ENCODE data around the gene SLCO2B1. TPM values are rescaled to one million over a fixed set of nuclear protein-coding genes. Genes with fewer than 3 reads are reported as not detected.

The SLCO2B1 gene
- total RNA-seq, 1 donor from 2014 or later = 2.6 TPM

DNA sequence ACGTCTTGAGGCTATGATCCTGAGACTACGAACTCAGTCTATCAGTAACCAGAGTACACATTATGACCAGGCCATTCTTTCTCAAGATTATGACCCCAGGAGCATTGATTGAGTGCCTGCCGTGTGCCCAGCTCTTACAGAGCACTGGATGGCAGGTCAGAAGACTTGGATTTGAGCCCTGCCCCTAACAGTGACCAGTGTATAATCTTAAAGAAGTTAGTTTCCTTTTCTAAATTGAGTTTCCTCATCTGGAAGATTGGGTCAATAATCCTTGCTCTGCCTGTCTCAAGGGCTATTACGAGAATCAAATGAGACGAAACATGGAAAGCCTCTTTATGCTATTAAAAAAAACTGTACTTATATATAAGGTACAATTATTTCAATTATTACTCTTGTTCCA lies 38.2 kb downstream of the SLCO2B1 start:
- H3K4me2 ChIP-seq (ENCODE audit: low read length) = no peak overlapping the region
- DNase-seq (ENCODE audit: low read depth) (no peak), FAIRE-seq (no peak)
- TF ChIP-seq EZH2 (IDR thresholded peaks at IDR 0.05; ENCODE audit: insufficient read depth, low read length) (no peak), CTCF (IDR thresholded peaks at IDR 0.05; ENCODE audit: insufficient read depth, low read depth, low read length) (no peak)
- H3K9me3 Mint-ChIP-seq (ENCODE audit: unreplicated experiment) = no peaks in the 10 kb centered on the region
- H3K9ac ChIP-seq (ENCODE audit: low read length) = no peak overlapping the region
- no peaks in the 10 kb centered on the region for H3K9me3 ChIP-seq (ENCODE audit: insufficient read depth, low read depth, low read length)
- peaks cover 5% of the 10 kb centered on the region for H3K4me1 Mint-ChIP-seq (ENCODE audit: low read depth, unreplicated experiment)
- no peaks in the 10 kb centered on the region for H3K79me2 ChIP-seq (ENCODE audit: insufficient read depth, low read length)
- H4K20me1 ChIP-seq (ENCODE audit: insufficient read depth, low read length) = no peaks in the 10 kb centered on the region
- H3K27me3 ChIP-seq (ENCODE audit: insufficient read depth, low read length) = peaks cover 6% of the 10 kb centered on the region
- H3K36me3 Mint-ChIP-seq (ENCODE audit: low read depth, unreplicated experiment) = peaks cover 2% of the 10 kb centered on the region
- H3K27ac ChIP-seq (ENCODE audit: low read depth, low read length) = no peak overlapping the region
- H2AFZ ChIP-seq (ENCODE audit: low read depth, low read length) = no peak overlapping the region
- no peak overlapping the region for H3K4me3 ChIP-seq (ENCODE audit: insufficient read depth, low read depth, low read length)
- H3K27ac Mint-ChIP-seq (ENCODE audit: unreplicated experiment) = no peak overlapping the region
- H3K4me1 ChIP-seq (ENCODE audit: insufficient read depth, low read length) = no peaks in the 10 kb centered on the region
- H3K36me3 ChIP-seq (ENCODE audit: insufficient read depth, low read length) = no peaks in the 10 kb centered on the region
- H3K27me3 Mint-ChIP-seq (ENCODE audit: low read depth, unreplicated experiment) = peaks cover 26% of the 10 kb centered on the region
- no peak overlapping the region for H3K4me3 Mint-ChIP-seq (ENCODE audit: unreplicated experiment)

DNA sequence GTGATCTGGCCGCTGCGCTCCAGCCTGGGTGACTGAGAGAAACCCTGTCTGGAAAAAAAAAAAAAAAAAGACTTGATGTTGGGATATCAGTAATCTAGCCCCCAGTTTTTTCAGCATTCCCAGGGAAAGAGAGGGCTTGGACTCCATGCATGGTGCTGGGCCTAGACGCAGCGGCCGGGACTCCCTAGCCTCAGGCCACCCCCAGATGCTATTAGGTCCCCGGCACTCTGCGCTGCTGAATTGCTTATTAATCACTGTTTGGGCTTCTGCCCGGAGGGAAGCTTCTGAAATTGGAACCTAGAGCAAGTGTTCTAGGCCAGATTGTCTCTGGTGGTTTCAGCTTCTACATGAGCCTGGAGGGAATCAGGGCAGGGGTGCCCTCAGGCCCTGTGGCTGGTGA lies 39.0 kb downstream of the SLCO2B1 start:
- H3K4me1 Mint-ChIP-seq (ENCODE audit: low read depth, unreplicated experiment) = peaks cover 1% of the 10 kb centered on the region

More for the DNA sequence above, 39.0 kb downstream of the SLCO2B1 start:
- no peak overlapping the region for H3K27ac Mint-ChIP-seq (ENCODE audit: unreplicated experiment)
- Histone ChIP-seq H3K79me2 (ENCODE audit: insufficient read depth, low read length) (no peaks in the 10 kb centered on the region), H3K4me1 (ENCODE audit: insufficient read depth, low read length) (no peaks in the 10 kb centered on the region), H3K9me3 (ENCODE audit: insufficient read depth, low read depth, low read length) (no peaks in the 10 kb centered on the region), H3K4me3 (ENCODE audit: insufficient read depth, low read depth, low read length) (no peak overlapping the region), H3K27me3 (ENCODE audit: insufficient read depth, low read length) (peaks cover 8% of the 10 kb centered on the region), H4K20me1 (ENCODE audit: insufficient read depth, low read length) (no peaks in the 10 kb centered on the region), H3K36me3 (ENCODE audit: insufficient read depth, low read length) (no peaks in the 10 kb centered on the region), H3K9ac (ENCODE audit: low read length) (no peak overlapping the region), H2AFZ (ENCODE audit: low read depth, low read length) (no peak overlapping the region), H3K4me2 (ENCODE audit: low read length) (no peak overlapping the region), H3K27ac (ENCODE audit: low read depth, low read length) (no peak overlapping the region)
- FAIRE-seq = no peak
- H3K27me3 Mint-ChIP-seq (ENCODE audit: low read depth, unreplicated experiment) = peaks cover 29% of the 10 kb centered on the region
- no peak for TF ChIP-seq CTCF (IDR thresholded peaks at IDR 0.05; ENCODE audit: insufficient read depth, low read depth, low read length)
- TF ChIP-seq EZH2 (IDR thresholded peaks at IDR 0.05; ENCODE audit: insufficient read depth, low read length) = no peak
- H3K9me3 Mint-ChIP-seq (ENCODE audit: unreplicated experiment) = no peaks in the 10 kb centered on the region
- no peaks in the 10 kb centered on the region for H3K36me3 Mint-ChIP-seq (ENCODE audit: low read depth, unreplicated experiment)
- no peak overlapping the region for H3K4me3 Mint-ChIP-seq (ENCODE audit: unreplicated experiment)
- no peak for DNase-seq (ENCODE audit: low read depth)
